ENCODE measurements around the gene GPR32.
A peak's percentile ranks its signal among the peaks of the same experiment; 100 is the strongest.

GPR32 gene

DNA sequence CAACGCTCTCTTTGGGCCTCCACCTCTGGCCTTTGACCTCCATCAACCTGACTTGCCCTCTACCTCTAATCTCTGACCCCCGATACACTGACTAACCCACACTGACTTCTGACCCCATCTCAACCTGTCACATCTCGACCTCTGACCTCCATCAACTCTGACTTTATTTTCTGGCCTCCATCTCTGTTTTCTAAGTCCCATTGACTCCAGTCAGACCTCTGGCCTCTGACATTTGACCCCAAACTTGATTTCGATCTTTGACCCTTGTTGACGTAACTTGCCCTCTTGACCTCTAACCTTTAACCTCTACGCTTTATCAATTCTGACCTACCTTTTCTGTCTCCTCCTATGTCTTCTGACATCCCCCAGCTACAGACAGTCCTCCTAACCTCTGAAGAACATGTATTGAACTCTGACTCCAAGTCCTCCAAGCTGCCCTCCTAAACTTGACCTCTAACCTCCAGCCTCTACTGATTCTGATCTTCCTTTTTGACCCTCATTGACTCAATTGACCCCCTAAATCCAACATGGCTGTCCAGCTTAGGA lies 20.7 kb downstream of the GPR32 start:
- POLR2A ChIA-PET = interaction anchor here (0.5 to 7.9 kb wide), 2 partner anchors 12 to 334 kb away, joined by 4 to 85 read pairs; no protein-coding TSS in a partner anchor
- CTCF ChIA-PET = interaction anchor here (9.4 kb wide), 1 partner anchor 130 kb away, joined by 79 read pairs; no protein-coding TSS in a partner anchor
- Histone ChIP-seq H3K9me3 (ENCODE audit: control insufficient read depth, insufficient read depth, low read depth, low read length) (no peaks in the 10 kb centered on the region), H3K4me3 (ENCODE audit: low read depth, low read length) (no peak overlapping the region), H3K36me3 (ENCODE audit: control insufficient read depth in 2 of 2, insufficient read depth in 1 of 2, low read length in 2 of 2) (peaks cover 0 to 9% of the 10 kb centered on the region in 2 experiments; a peak in 1 of 3 replicates), H3K4me1 (ENCODE audit: control insufficient read depth, insufficient read depth, low read length) (peaks cover 4% of the 10 kb centered on the region; the same call in 1 of the 2 replicates), H3K27ac (ENCODE audit: extremely low read depth, low read depth, low read length) (no peak overlapping the region)
- TF ChIP-seq, protein P1, sequence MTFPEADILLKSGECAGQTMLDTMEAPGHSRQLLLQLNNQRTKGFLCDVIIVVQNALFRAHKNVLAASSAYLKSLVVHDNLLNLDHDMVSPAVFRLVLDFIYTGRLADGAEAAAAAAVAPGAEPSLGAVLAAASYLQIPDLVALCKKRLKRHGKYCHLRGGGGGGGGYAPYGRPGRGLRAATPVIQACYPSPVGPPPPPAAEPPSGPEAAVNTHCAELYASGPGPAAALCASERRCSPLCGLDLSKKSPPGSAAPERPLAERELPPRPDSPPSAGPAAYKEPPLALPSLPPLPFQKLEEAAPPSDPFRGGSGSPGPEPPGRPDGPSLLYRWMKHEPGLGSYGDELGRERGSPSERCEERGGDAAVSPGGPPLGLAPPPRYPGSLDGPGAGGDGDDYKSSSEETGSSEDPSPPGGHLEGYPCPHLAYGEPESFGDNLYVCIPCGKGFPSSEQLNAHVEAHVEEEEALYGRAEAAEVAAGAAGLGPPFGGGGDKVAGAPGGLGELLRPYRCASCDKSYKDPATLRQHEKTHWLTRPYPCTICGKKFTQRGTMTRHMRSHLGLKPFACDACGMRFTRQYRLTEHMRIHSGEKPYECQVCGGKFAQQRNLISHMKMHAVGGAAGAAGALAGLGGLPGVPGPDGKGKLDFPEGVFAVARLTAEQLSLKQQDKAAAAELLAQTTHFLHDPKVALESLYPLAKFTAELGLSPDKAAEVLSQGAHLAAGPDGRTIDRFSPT (tag by site-specific recombination; IDR thresholded peaks at IDR 0.05) = no peak
- TF ChIP-seq ZIC2 (tag by site-specific recombination; IDR thresholded peaks at IDR 0.05) = no peak
- TF ChIP-seq, protein P2, sequence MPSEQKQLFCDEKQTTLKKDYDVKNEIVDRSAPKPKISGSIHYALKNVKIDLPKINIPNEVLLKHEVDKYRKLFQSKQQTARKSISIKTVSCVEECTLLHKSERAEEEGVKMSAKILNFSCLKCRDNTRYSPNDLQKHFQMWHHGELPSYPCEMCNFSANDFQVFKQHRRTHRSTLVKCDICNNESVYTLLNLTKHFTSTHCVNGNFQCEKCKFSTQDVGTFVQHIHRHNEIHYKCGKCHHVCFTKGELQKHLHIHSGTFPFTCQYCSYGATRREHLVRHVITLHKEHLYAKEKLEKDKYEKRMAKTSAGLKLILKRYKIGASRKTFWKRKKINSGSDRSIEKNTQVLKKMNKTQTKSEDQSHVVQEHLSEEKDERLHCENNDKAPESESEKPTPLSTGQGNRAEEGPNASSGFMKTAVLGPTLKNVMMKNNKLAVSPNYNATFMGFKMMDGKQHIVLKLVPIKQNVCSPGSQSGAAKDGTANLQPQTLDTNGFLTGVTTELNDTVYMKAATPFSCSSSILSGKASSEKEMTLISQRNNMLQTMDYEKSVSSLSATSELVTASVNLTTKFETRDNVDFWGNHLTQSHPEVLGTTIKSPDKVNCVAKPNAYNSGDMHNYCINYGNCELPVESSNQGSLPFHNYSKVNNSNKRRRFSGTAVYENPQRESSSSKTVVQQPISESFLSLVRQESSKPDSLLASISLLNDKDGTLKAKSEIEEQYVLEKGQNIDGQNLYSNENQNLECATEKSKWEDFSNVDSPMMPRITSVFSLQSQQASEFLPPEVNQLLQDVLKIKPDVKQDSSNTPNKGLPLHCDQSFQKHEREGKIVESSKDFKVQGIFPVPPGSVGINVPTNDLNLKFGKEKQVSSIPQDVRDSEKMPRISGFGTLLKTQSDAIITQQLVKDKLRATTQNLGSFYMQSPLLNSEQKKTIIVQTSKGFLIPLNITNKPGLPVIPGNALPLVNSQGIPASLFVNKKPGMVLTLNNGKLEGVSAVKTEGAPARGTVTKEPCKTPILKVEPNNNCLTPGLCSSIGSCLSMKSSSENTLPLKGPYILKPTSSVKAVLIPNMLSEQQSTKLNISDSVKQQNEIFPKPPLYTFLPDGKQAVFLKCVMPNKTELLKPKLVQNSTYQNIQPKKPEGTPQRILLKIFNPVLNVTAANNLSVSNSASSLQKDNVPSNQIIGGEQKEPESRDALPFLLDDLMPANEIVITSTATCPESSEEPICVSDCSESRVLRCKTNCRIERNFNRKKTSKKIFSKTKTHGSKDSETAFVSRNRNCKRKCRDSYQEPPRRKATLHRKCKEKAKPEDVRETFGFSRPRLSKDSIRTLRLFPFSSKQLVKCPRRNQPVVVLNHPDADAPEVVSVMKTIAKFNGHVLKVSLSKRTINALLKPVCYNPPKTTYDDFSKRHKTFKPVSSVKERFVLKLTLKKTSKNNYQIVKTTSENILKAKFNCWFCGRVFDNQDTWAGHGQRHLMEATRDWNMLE (tag by site-specific recombination; conservative IDR thresholded peaks at IDR 0.05; ENCODE audit: low read depth) = no peak
- no peak for TF ChIP-seq ZNF175 (tag by site-specific recombination; IDR thresholded peaks at IDR 0.05)
- no peak for TF ChIP-seq ZNF670 (tag by site-specific recombination; IDR thresholded peaks at IDR 0.05; ENCODE audit: low read depth)
- no peak for TF ChIP-seq ZNF202 (tag by site-specific recombination; IDR thresholded peaks at IDR 0.05; ENCODE audit: borderline replicate concordance)
- no peak for TF ChIP-seq ZFP3 (tag by site-specific recombination; IDR thresholded peaks at IDR 0.05; ENCODE audit: low read depth)
- TF ChIP-seq, protein P3, sequence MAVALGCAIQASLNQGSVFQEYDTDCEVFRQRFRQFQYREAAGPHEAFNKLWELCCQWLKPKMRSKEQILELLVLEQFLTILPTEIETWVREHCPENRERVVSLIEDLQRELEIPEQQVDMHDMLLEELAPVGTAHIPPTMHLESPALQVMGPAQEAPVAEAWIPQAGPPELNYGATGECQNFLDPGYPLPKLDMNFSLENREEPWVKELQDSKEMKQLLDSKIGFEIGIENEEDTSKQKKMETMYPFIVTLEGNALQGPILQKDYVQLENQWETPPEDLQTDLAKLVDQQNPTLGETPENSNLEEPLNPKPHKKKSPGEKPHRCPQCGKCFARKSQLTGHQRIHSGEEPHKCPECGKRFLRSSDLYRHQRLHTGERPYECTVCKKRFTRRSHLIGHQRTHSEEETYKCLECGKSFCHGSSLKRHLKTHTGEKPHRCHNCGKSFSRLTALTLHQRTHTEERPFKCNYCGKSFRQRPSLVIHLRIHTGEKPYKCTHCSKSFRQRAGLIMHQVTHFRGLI (tag by site-specific recombination; IDR thresholded peaks at IDR 0.05) = no peak
- no peak for TF ChIP-seq ZNF521 (tag by site-specific recombination; IDR thresholded peaks at IDR 0.05)
- TF ChIP-seq ZNF140 (tag by site-specific recombination; IDR thresholded peaks at IDR 0.05) = no peak
- TF ChIP-seq ZBTB17 (tag by site-specific recombination; IDR thresholded peaks at IDR 0.05) = no peak
- TF ChIP-seq, protein P4, sequence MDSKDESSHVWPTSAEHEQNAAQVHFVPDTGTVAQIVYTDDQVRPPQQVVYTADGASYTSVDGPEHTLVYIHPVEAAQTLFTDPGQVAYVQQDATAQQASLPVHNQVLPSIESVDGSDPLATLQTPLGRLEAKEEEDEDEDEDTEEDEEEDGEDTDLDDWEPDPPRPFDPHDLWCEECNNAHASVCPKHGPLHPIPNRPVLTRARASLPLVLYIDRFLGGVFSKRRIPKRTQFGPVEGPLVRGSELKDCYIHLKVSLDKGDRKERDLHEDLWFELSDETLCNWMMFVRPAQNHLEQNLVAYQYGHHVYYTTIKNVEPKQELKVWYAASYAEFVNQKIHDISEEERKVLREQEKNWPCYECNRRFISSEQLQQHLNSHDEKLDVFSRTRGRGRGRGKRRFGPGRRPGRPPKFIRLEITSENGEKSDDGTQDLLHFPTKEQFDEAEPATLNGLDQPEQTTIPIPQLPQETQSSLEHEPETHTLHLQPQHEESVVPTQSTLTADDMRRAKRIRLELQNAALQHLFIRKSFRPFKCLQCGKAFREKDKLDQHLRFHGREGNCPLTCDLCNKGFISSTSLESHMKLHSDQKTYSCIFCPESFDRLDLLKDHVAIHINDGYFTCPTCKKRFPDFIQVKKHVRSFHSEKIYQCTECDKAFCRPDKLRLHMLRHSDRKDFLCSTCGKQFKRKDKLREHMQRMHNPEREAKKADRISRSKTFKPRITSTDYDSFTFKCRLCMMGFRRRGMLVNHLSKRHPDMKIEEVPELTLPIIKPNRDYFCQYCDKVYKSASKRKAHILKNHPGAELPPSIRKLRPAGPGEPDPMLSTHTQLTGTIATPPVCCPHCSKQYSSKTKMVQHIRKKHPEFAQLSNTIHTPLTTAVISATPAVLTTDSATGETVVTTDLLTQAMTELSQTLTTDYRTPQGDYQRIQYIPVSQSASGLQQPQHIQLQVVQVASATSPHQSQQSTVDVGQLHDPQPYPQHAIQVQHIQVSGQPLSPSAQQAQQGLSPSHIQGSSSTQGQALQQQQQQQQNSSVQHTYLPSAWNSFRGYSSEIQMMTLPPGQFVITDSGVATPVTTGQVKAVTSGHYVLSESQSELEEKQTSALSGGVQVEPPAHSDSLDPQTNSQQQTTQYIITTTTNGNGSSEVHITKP (tag by site-specific recombination; IDR thresholded peaks at IDR 0.05) = no peak
- no peak for TF ChIP-seq ZNF341 (tag by site-specific recombination; IDR thresholded peaks at IDR 0.05; ENCODE audit: low read depth)
- TF ChIP-seq KLF16 (tag by site-specific recombination; IDR thresholded peaks at IDR 0.05) = no peak
- TF ChIP-seq, protein P5, sequence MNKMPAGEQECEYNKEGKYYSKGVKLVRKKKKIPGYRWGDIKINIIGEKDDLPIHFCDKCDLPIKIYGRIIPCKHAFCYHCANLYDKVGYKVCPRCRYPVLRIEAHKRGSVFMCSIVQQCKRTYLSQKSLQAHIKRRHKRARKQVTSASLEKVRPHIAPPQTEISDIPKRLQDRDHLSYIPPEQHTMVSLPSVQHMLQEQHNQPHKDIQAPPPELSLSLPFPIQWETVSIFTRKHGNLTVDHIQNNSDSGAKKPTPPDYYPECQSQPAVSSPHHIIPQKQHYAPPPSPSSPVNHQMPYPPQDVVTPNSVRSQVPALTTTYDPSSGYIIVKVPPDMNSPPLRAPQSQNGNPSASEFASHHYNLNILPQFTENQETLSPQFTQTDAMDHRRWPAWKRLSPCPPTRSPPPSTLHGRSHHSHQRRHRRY (tag by site-specific recombination; IDR thresholded peaks at IDR 0.05) = no peak
- no peak for TF ChIP-seq ZNF621 (tag by site-specific recombination; IDR thresholded peaks at IDR 0.05)
- TF ChIP-seq KLF1 (tag by site-specific recombination; IDR thresholded peaks at IDR 0.05) = no peak
- no peak for TF ChIP-seq ZNF214 (tag by site-specific recombination; IDR thresholded peaks at IDR 0.05; ENCODE audit: borderline replicate concordance)
- 0 out of 2 replicates have a peak, but pooled peaks have one; percentile 11 for TF ChIP-seq ZBTB21 (tag by site-specific recombination; IDR thresholded peaks at IDR 0.05)
- no peak for TF ChIP-seq ZNF366 (tag by site-specific recombination; conservative IDR thresholded peaks at IDR 0.05)
- peak; percentile 94 for TF ChIP-seq ZBTB7A (tag by site-specific recombination; IDR thresholded peaks at IDR 0.05; ENCODE audit: low read depth)
- TF ChIP-seq BCL11B (tag by site-specific recombination; IDR thresholded peaks at IDR 0.05; ENCODE audit: low read depth) = peak; percentile 100
- TF ChIP-seq BCL11A (tag by site-specific recombination; IDR thresholded peaks at IDR 0.05; ENCODE audit: low read depth) = peak; percentile 100
- no peak for TF ChIP-seq ZFP69B (tag by site-specific recombination; IDR thresholded peaks at IDR 0.05)
- TF ChIP-seq ZNF660 (tag by site-specific recombination; IDR thresholded peaks at IDR 0.05) = no peak
